ENCODE data around the gene TBL3.
A peak's percentile ranks its signal among the peaks of the same experiment; 100 is the strongest.

TBL3 gene

GRCh38 chr16:1965396-1966001 lies 6.4 kb upstream of the TBL3 start:
- H3K36me3 ChIP-seq (ENCODE audit: insufficient read depth, low read length) = peaks cover 22% of the 10 kb centered on the region

GRCh38 chr16:1966460-1966859 lies 5.4 kb upstream of the TBL3 start, which contains the start of gene RNF151:
Gene RNF151, plus strand, starts transcription at chr16:1966856. Its CDS starts 26 bp downstream, at chr16:1966882.
- Histone ChIP-seq H3K9ac (ENCODE audit: low read depth, low read length) (peak within 1 kb of the TSS; percentile 99), H3K9me3 (ENCODE audit: control insufficient read depth, insufficient read depth, low read length) (no peaks in the 10 kb centered on the region), H3K4me1 (ENCODE audit: insufficient read depth, low read length) (peaks cover 5% of the 10 kb centered on the region; the same call in 1 of the 2 replicates), H3K36me3 (ENCODE audit: insufficient read depth, low read length) (peaks cover 22% of the 10 kb centered on the region)

More at GRCh38 chr16:1965396-1966001, 6.4 kb upstream of the TBL3 start:
- Histone ChIP-seq H3K9ac (ENCODE audit: low read depth, low read length) (peak overlapping the region; percentile 99), H3K4me1 (ENCODE audit: insufficient read depth, low read length) (peaks cover 5% of the 10 kb centered on the region; the same call in 1 of the 2 replicates), H3K9me3 (ENCODE audit: control insufficient read depth, insufficient read depth, low read length) (no peaks in the 10 kb centered on the region)

- Histone ChIP-seq H3K4me1 (ENCODE audit: insufficient read depth, low read length) (peaks cover 5% of the 10 kb centered on the region; the same call in 1 of the 2 replicates), H3K36me3 (ENCODE audit: insufficient read depth, low read length) (peaks cover 8% of the 10 kb centered on the region), H3K9me3 (ENCODE audit: control insufficient read depth, insufficient read depth, low read length) (no peaks in the 10 kb centered on the region), H3K9ac (ENCODE audit: low read depth, low read length) (no peak overlapping the region)
Measured at GRCh38 chr16:1968146-1968953, 3.5 kb upstream of the TBL3 start.

GRCh38 chr16:1972490-1972877 lies 631 bp downstream of the TBL3 start:
- Histone ChIP-seq H3K36me3 (ENCODE audit: insufficient read depth, low read length) (no peaks in the 10 kb centered on the region), H3K9me3 (ENCODE audit: control insufficient read depth, insufficient read depth, low read length) (no peaks in the 10 kb centered on the region), H3K9ac (ENCODE audit: low read depth, low read length) (peak overlapping the region; percentile 98), H3K4me1 (ENCODE audit: insufficient read depth, low read length) (no peaks in the 10 kb centered on the region)

- H3K36me3 ChIP-seq (ENCODE audit: insufficient read depth, low read length) = no peaks in the 10 kb centered on the region
- H3K9me3 ChIP-seq (ENCODE audit: control insufficient read depth, insufficient read depth, low read length) = no peaks in the 10 kb centered on the region
- no peak overlapping the region for H3K9ac ChIP-seq (ENCODE audit: low read depth, low read length)
- no peaks in the 10 kb centered on the region for H3K4me1 ChIP-seq (ENCODE audit: insufficient read depth, low read length)
Measured at GRCh38 chr16:1973461-1974156, 1.8 kb downstream of the TBL3 start.

- Histone ChIP-seq H3K4me1 (ENCODE audit: insufficient read depth, low read length) (no peaks in the 10 kb centered on the region; the same call in 1 of the 2 replicates), H3K9ac (ENCODE audit: low read depth, low read length) (no peak overlapping the region), H3K36me3 (ENCODE audit: insufficient read depth, low read length) (no peaks in the 10 kb centered on the region), H3K9me3 (ENCODE audit: control insufficient read depth, insufficient read depth, low read length) (no peaks in the 10 kb centered on the region)
Measured at GRCh38 chr16:1974157-1975070, 2.6 kb downstream of the TBL3 start.

GRCh38 chr16:1975432-1976215 lies 3.8 kb downstream of the TBL3 start:
- H3K9me3 ChIP-seq (ENCODE audit: control insufficient read depth, insufficient read depth, low read length) = no peaks in the 10 kb centered on the region
- H3K36me3 ChIP-seq (ENCODE audit: insufficient read depth, low read length) = no peaks in the 10 kb centered on the region
- H3K4me1 ChIP-seq (ENCODE audit: insufficient read depth, low read length) = no peaks in the 10 kb centered on the region; the same call in 1 of the 2 replicates
- H3K9ac ChIP-seq (ENCODE audit: low read depth, low read length) = no peak overlapping the region

GRCh38 chr16:1976216-1976520 lies 4.3 kb downstream of the TBL3 start:
- no peaks in the 10 kb centered on the region for H3K36me3 ChIP-seq (ENCODE audit: insufficient read depth, low read length)
- H3K4me1 ChIP-seq (ENCODE audit: insufficient read depth, low read length) = peaks cover under 1% of the 10 kb centered on the region; the same call in 1 of the 2 replicates
- H3K9me3 ChIP-seq (ENCODE audit: control insufficient read depth, insufficient read depth, low read length) = no peaks in the 10 kb centered on the region
- H3K9ac ChIP-seq (ENCODE audit: low read depth, low read length) = no peak overlapping the region

GRCh38 chr16:1976951-1977874 lies 5.4 kb downstream of the TBL3 start:
- H3K36me3 ChIP-seq (ENCODE audit: insufficient read depth, low read length) = no peaks in the 10 kb centered on the region
- H3K4me1 ChIP-seq (ENCODE audit: insufficient read depth, low read length) = peaks cover 6% of the 10 kb centered on the region; the same call in 1 of the 2 replicates
- H3K9me3 ChIP-seq (ENCODE audit: control insufficient read depth, insufficient read depth, low read length) = no peaks in the 10 kb centered on the region
- no peak overlapping the region for H3K9ac ChIP-seq (ENCODE audit: low read depth, low read length)

- no peak overlapping the region for H3K9ac ChIP-seq (ENCODE audit: low read depth, low read length)
- H3K4me1 ChIP-seq (ENCODE audit: insufficient read depth, low read length) = peaks cover 7% of the 10 kb centered on the region; the same call in 1 of the 2 replicates
- H3K36me3 ChIP-seq (ENCODE audit: insufficient read depth, low read length) = no peaks in the 10 kb centered on the region
- no peaks in the 10 kb centered on the region for H3K9me3 ChIP-seq (ENCODE audit: control insufficient read depth, insufficient read depth, low read length)
Measured at GRCh38 chr16:1977875-1978268, 6.0 kb downstream of the TBL3 start.

- Histone ChIP-seq H3K9ac (ENCODE audit: low read depth, low read length) (peak overlapping the region; percentile 58; the same call in 1 of the 2 replicates), H3K9me3 (ENCODE audit: control insufficient read depth, insufficient read depth, low read length) (no peaks in the 10 kb centered on the region), H3K36me3 (ENCODE audit: insufficient read depth, low read length) (no peaks in the 10 kb centered on the region), H3K4me1 (ENCODE audit: insufficient read depth, low read length) (peaks cover 11% of the 10 kb centered on the region; the same call in 1 of the 2 replicates)
Measured at GRCh38 chr16:1978476-1979120, 6.7 kb downstream of the TBL3 start.

Data from ES-I3 (cell line).